NCI-H1930 (cell line): Measurements from ENCODE around the gene COL18A1.
"Not testable (repeated sequence)": the region's sequence is repeated elsewhere in the genome, so short reads cannot be mapped to it uniquely, and the experiment has no call there.

Experiments used
- DNase-seq, 2 experiments: peaks; one replicate each; lab custom pipeline; 2025; lab: John Stamatoyannopoulos, UW

COL18A1 gene

DNA sequence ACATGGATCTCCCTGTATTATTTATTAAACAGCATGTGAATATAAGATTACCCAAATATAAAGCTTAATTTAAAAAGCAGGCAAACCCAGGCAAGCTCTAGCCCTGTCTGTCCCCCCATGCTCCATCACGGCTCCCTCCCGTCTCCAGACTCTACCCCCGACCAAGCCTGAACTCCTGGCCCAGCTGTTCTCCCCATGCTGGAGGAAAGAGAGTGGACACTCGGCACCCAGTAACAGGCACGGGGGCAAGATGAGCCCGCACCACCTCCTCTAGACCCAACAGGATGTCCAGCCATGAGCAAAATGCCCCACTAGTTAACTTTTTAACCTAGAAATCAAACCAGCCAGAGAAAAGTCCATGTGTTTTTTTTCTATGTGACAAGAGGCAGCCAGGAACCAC lies 118.0 kb downstream of the COL18A1 start:
- DNase-seq: no peak

DNA sequence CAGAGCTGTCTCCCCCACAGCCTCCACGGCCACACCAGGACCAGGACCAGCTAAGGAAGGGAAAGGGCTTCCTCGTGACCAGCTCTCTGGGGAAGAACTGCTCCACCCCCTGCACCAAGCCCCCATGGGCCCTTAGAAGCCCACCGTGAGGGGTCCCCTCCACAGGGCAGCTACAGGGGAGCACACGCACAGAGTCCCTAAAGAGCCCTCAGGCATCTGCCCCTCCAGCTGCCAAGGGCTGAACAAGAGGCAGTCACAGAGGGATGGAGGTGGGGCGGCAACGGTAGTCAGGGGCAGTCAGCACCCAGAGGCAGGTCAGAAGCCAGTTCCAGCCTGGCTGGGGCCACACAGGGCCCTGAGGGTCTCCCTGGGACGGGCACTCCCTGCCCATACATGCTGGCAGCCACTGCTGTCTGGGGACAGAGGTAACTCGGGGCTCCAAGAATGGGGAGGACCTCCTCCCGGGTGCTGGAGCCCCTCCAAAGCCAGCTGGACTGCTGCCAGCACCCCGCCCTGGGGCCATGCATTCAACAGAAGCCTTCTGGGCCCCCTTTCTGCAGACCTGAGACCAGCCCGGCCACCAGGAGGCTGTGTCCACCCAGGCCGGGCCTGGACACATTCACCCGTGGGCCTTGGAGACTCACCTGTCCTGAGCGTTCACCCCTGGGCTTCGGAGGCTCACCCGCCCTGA lies 118.6 kb downstream of the COL18A1 start:
- no peak for DNase-seq

DNA sequence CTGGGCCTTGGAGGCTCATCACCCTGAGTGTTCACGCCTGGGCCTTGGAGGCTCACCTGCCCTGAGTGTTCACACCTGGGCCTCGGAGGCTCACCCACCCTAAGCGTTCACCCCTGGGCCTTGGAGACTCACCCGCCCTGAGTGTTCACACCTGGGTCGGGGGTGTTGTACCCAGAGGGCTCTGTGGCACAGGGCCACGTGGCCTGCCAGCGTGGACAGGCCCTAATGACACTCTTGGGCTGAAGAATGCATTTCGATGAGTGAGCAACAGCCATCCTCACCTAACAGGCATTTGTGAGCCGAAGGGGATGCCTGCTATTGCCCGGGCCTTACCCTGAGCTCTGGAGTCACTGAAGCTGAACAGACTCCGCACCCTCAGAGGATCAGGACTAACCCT lies 119.8 kb downstream of the COL18A1 start:
- no peak for DNase-seq

DNA sequence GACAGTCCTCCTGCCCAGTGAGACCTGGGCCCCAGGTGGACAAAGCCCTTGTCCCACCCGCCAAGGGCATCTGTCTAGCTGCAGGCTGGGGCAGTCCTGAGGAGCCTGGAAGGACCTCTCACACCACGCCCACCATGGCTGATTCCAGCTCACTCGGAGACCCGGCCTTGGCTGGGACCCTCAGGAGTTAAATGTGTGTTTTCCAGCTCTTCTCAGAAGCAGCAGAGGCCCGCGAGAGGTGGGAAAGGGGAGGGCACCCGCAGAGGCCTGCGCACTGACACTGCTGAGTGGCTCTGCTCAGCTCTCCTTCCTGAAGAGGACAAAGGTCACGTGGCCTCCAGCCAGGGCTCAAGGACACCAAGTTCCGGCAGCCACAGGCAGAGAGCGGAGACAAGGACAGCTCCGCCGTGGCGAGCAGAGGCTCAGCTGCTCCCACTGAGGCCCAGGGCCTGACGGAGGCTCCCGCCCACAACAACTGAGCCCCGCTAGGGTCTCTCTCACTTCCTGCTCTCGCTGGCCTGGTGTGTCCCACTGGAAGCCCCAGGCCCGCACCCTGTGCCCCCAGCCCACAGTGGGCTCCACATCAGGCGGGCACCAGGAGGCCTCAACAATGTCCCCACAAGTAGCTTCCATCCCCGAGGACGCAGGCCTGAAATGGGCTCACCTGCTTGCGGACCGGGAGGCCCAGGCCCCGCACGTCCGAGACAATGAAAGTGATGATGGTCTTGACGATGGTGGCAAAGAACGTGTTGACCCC lies 120.4 kb downstream of the COL18A1 start:
- no peak for DNase-seq

DNA sequence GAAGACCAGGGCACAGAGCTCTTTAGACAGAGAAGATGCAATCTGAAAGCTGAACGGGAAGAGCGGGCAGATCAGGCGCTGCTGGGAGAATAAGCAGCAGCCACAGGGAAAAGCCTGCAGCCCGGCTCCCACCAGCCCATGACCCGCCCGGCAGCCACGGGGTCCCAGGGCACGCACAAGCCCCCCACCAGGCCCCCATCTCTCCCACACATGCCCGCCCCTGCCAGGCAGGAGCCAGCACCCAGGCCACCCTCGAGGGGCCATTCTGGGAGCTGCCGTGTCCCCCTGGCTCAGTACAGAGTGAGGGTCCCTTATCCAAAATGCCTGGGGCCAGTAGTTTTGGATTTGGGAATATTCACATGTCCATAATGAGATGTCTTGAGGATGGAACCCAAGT lies 120.9 kb downstream of the COL18A1 start:
- no peak for DNase-seq

DNA sequence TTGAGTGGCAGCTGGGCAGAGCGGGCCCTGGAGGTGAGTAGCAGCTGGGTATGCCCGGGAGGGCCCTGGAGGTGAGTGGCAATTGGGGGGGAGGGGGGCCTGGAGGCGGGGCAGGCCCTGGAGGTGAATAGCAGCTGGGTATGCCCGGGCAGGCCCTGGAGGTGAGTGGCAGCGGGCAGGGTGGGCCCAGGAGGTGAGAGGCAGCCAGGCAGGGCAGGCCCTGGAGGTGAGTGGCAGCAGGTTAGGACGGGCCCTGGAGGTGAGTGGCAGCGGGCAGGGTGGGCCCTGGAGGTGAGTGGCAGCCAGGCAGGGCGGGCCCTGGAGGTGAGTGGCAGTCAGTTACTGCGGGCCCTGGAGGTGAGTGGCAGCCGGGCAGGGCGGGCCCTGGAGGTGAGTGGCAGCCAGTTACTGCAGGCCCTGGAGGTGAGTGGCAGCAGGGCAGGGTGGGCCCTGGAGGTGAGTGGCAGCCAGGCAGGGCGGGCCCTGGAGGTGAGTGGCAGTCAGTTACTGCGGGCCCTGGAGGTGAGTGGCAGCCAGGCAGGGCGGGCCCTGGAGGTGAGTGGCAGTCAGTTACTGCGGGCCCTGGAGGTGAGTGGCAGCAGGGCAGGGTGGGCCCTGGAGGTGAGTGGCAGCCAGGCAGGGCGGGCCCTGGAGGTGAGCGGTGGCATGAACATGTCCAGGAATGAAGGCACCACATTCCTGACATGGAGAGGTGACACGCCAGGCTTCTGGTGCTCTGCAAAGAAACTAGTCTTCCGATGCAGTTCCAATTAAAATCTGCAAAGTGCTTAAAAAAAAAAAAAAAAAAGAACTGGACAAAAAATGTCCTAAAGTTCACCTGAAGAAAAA lies 122.4 kb downstream of the COL18A1 start:
- not testable (repeated sequence) for DNase-seq

DNA sequence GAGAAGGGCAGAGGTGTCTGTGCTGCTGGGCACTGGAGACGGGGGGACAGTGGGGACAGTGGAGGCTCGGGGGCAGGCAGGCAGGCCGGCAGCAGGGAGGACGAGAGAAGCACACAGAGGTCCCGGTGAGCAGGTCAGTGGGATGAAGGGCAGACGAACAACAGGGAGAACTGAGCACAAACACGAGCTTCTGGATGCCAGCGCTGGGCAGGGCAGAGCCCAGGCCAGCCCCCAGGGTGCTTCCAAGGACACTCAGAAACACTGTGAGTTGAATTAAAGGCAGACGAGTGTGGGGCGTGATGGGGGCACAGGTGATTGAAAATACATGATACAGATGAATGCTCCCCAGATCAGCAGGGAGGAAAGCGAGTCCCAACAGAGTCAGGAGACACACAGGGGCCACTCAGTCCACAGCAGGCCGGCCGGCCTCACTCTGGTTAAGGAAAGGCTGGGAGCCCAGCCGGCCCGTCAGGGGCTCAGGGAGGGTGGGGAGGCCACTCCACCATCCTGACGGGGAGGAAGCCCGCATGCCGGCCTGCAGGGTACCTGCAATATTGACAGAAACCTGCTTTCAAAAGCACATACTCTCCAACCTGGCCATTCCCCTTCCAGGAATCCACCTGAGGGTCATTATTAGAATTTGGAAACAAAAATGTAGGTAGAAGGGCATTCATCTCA lies 123.2 kb downstream of the COL18A1 start:
- no peak for DNase-seq

DNA sequence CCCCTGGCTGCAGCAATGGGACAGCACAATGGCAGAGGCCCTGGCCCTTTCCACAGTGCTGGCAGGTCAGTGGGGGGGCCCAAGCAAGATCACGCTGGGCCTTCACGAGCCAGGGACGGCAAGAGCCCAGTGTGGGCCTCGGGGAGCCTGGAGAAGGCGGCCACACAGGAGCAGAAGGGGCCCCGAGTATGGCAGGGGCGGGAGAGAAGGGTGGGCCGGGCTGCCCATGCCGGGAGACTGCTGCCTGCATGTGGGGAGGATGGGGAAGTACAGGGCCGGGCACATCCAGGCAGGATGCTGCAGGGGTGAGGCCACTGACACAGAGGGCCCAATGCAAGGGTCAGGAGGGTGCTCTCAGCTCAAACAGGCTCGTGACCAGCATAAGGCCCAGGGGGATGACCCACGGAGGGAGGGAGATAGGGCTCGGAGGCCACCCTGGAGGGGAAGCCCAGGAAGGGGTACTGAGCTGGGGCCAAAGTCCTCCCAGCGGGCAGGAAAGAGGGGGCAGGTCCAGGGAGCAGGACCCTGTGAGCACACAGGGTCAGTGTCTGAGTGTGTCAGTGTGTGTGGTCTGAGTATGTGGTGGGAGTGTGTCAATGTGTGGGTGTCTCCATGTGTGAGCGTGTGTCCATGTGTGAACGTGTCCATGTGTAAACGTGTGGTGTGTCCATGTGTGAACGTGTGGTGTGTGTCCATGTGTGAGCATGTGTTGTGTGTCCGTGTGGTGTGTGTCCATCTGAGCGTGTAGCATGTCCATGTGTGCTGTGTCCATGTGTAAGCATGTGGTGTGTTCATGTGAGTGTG lies 124.2 kb downstream of the COL18A1 start:
- DNase-seq: no peak

DNA sequence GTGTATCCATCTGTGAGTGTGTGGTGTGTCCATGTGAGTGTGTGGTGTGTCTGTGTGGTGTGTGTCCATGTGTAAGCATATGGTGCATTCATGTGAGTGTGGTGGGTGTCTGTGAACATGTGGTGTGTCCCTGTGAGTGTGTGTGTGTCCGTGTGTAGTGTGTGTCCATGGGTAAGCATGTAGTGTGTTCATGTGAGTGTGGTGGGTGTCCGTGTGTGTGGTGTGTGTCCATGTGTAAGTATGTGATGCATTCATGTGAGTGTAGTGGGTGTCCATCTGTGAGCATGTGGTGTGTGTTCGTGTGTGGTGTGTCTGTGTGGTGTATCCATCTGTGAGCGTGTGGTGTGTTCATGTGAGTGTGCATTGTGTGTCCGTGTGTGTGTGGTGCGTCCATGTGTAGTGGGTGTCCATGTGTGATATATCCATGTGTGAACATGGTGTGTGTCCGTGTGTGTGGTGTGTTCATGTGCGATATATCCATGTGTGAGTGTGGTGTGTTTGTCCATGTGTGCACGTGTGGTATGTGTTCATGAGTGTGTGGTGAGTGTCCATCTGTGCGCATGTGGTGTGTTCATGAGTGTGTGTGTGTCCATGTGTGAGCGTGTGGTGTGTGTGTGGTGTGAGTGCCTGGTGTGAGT lies 124.9 kb downstream of the COL18A1 start:
- DNase-seq: no peak

DNA sequence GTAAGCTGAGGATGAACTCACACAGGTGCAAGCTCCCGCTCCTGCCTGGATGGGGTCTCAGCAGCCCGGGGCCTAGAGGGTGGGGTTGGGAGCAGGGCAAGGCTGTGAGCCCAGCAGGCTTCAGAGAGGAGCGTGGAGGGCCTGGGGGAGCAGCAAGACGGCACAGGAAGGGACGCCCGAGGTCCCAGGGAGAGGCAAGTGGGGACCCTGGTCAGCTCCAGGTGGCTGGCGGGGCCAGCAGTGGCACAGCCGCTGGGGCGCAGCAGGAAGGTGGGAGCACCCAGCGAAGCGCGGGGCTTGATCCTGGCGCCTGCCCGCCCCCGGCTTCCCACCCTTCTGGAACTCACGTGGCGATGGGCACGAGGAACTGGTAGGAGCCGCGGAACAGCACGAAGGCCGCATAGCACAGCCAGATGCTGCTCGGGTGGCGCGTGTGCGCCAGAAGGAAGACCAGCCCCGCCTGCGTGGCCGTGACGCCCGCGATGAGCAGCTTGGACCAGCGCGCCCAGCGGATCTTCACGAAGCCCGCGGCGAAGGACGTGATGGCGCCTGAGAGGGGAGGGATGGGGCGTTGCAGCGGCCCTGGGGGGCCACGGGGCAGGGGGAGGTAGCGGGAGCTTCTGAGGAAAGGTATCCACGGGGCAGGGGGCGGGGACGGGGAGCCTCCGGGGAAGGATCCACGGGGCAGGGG lies 125.6 kb downstream of the COL18A1 start:
- no peak for DNase-seq

DNA sequence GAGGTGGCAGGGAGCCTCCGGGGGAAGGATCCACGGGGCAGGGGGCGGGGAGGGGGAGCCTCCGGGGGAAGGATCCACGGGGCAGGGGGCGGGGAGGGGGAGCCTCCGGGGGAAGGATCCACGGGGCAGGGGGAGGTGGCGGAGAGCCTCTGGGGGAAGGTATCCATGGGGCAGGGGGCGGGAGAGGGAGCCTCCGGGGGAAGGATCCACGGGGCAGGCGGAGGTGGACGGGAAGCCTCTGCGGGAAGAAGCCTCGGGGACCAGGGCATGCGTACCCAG lies 126.1 kb downstream of the COL18A1 start:
- not testable (repeated sequence) for DNase-seq

DNA sequence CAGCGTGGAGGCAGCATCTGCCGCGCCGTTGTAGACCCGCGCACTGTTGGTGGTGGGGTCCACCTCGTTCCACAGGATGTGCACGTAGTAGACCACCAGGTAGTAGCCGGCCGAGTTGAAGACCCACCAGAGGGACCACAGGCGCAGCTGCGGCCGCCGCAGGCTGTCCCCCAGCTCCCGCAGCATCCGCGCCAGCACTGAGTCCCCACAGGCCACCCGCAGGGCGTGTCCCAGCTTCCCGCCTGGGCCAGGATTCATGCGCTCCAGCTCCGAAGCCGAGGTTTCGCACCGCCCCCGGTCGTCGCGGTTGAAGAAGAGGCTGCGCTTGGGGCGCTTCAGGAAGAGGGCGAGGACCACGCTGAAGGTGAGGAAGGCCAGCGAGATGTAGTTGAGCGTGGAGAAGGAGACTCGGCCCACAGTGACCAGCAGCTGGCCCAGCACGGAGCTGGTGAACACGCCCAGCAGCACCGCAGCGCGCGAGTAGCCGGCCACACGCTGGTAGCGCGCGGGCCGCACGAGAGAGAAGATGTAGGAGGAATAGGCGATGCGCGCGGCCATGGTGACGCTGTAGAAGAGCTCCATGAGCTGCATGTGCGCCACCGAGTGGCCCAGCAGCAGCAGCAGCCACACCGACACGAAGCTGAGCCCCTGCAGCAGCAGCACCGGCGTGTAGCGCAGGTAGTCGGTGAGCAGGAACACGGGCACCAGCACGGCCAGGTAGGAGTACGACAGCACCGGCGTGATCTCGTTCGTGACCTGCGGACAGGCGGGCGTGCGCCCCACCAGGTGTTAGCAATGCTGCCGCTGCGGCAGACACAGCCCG lies 126.6 kb downstream of the COL18A1 start:
- no peak for DNase-seq

DNA sequence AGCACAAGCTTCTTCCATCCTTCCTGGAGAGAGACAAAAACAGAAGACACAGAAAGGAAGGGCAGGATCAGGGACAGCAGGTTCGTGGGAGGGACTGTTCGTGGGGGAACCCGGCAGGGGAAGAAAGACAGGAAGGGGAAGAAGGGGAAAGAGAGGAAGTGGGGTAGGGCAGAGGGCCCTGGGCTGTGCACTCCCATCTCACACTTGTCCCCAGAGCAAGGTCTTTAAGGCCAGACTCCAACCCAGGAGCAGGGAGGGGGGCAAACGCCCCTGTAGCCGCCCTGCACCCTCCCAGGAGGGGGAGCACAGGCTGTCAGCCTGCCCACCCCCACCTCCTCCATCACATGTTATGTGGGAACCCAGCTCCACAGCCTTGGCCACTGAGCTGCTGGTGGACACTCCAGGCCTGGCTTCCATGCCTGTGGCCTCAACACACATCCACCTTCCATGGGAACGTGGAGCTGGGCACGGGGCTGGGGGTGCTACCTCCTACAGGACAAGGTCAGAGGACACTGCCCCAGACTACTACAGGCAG lies 127.9 kb downstream of the COL18A1 start:
- no peak for DNase-seq

DNA sequence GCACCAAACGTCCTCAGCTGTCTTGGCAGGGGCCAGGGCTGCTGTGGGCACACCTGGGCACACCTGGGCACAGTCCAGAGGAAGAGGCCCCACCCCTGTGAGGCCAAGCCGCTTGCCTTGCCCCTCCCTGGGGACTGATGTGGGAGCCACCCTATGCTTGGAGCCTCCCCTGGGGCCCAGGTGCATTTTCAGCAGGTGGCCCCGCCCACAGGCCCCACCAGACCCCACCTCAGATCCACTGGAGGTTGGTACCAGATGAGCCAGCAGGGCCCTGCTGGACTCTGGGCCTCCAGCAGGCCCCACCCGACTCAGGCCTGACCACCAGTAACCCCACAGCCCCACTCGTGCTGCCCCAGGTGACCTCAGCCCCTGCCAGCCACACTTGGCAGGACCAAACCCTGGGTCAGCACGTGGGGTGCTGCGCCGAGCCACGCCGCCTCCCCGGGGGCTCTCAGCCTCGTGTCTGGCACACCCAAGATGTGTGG lies 128.4 kb downstream of the COL18A1 start:
- DNase-seq: no peak

DNA sequence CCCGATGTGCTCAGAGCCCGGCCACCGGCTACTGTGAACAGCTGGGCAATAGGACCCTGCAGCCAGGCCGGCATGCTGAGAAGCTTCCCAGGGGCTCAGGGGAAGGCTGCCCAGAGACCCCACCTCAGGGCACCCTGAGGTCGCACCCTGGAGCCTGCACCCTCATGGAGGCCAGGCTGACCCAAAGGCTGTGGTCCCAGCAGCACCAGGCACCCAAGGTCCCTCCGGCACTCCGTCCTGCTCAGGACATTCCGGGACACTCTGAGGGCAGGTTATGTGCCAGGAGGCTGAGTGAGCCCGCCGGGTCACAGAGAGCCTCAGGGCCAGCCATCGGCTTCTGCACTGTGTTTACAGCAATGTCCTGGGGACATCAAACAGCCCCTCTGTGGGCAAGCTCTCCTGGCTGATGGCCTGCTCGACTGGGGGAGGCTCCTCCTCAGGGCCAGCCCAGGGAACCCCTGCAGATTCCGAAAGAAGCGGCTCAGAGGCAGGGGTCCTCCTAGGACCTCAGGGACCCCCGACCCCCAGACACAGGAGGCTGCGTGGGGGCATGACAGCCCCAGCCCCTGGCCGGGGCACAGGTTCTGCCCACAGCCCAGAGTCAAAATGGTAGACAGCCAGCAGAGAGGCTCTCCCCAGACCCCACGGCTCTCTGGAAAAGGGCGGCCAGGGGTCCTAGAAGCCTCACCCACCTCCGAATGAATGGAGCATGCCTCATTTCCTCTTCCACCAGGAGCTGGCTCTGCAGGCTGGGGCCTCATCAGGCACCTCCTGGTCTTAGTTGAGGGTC lies 129.1 kb downstream of the COL18A1 start:
- DNase-seq: no peak

DNA sequence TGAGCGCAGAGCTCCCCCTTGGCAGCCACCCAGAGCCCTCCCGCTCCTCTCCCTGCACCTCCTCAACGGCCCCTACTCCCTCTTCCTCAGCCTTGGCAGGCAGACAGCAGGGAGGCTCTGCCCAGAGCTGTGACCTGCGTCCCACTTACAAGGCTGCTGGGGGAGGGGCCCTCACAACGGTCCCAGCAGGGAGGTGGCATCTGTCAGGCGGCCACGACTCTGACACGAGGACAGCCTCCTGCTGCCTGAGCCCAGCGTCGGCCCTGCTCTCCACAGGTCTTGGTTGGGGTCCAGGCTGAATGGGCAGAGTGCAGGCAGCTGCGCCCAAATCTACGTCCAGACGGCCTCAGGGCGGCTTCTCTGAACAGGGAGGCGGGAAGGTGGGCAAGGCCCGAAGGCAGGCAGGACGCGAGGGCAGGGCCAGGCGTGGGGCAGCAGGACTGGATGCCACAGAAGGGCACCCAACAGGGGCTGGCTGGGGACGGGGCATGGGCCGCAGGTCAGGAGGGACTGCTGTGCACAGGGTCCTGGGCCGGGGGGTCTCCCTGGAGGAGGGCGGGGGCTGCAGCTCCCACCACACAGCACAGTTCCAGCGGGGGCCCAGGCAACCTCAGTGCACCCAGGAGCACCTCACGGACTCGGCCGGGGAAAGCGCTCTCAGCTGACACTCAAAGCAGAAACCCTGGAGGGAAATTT lies 129.8 kb downstream of the COL18A1 start:
- DNase-seq: no peak

DNA sequence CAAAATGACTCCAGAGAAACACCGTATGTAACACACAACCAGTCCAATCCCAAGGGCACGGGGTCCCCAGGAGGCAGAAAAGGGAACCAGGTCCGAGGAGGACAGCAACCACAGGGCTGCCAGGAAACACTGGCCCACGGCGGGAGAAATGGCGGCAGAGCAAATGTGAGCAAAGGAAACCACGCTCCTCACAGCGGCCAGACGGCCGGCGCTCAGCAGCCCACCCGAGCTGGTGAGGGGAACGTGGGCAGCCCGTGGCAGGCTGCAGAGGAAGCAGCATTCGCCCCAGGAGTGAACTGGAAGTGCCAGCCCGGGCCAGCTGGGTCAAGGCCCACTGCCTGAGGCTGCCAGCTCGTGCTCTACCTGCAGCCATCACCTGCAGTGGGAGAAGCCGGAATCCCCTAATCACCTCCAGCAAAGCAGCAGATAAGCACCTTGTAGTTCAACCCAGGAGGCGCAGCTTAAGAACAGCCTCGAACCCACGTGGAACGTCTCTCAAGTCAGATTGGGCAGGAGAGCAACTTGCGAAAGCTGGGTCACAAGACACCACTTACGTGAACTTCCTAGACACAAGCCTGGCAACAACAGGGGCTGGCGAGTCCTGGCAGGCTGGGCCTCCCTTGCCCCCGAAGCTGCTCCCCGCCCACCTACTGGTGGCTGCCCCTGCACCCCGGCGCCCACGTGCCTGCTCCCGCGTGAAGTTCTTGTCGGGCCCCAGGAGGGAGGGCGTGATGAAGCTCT lies 130.5 kb downstream of the COL18A1 start:
- no peak for DNase-seq
